Stimulated activated CD8-positive, alpha-beta memory T cell treated with anti-CD3 and anti-CD28 coated beads, Interleukin-7, amount 100 ng/mL, for 24 hours (primary cell): ENCODE data around the gene SOBP.
A peak's percentile ranks its signal among the peaks of the same experiment; 100 is the strongest.
"Not testable (repeated sequence)": the region's sequence is repeated elsewhere in the genome, so short reads cannot be mapped to it uniquely, and the experiment has no call there.

Source experiments
- DNase-seq: peaks from one replicate; pipeline ENCODE4 v3.0.0-alpha.2; 2020; ENCODE audit warnings: low read depth

Gene SOBP, protein sequence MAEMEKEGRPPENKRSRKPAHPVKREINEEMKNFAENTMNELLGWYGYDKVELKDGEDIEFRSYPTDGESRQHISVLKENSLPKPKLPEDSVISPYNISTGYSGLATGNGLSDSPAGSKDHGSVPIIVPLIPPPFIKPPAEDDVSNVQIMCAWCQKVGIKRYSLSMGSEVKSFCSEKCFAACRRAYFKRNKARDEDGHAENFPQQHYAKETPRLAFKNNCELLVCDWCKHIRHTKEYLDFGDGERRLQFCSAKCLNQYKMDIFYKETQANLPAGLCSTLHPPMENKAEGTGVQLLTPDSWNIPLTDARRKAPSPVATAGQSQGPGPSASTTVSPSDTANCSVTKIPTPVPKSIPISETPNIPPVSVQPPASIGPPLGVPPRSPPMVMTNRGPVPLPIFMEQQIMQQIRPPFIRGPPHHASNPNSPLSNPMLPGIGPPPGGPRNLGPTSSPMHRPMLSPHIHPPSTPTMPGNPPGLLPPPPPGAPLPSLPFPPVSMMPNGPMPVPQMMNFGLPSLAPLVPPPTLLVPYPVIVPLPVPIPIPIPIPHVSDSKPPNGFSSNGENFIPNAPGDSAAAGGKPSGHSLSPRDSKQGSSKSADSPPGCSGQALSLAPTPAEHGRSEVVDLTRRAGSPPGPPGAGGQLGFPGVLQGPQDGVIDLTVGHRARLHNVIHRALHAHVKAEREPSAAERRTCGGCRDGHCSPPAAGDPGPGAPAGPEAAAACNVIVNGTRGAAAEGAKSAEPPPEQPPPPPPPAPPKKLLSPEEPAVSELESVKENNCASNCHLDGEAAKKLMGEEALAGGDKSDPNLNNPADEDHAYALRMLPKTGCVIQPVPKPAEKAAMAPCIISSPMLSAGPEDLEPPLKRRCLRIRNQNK

DNA sequence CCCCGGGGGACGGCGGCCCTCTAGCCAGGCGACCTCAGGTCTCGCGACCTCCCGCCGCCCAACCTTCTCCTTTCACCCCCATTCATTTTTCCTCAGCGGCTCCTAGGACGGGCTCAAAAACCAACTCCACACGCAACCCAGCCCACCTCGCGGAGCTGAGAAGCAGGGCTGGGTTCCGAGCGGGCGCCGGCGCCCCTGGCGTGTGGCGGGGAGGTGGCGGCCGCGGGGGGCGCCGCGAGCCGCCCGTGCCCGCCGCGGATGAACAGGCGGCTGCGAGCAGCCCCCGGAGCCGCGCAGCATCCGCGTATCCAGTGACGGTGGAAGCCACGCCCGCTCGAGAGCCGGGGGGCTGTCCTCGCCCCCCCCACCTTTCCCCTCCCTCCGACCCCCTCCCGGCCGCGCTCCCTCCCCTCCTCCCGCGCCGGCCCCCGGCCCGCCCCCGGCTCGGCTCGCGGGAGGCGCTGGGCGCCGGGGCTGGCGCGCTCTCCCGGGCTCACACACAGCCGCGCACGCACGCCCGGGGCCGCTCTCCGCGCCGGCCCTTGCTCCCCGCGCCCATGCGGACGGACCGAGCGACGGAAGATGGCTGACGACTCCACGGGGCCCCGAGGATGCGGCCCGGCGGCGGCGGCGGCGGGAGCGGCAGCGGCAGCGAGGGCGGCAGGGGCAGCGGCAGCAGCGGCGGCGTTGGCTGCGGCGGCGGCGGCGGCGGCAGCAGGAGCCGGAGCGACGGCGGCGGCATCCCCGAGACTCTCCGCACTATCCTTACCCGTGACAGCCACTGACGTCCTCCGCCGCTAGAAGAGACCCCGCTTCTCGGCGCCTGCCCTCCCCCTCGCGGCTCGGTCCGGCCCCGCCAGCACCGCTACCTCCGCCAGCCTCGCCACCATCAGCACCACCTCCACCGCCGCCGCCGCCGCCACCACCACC is at the start of gene SOBP:
TSS of gene SOBP (plus strand) at position 482 of the 930 bp plus-strand sequence. CDS start 500 bp downstream, outside the sequence.
- DNase-seq, result no peak

DNA sequence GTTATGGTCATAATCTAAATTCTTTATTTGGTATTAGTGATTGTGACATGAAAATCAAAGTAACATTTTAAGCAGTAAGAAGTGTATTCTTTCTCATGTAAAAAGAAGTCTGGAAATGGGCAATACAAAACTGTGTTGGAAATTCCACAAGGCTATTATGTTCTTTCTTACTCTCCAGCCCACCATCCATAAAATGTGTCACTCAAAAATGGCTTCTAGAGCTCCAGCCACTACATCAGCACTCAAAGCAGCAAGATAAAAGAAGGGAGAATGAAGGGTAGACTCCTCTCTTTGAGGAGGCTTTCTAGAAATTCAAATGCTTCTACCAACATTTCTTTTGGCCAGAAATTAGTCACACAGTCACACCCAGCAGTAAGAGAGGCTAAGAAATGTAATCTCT is 49.0 kb upstream of the SOBP start:
- DNase-seq, result no peak

DNA sequence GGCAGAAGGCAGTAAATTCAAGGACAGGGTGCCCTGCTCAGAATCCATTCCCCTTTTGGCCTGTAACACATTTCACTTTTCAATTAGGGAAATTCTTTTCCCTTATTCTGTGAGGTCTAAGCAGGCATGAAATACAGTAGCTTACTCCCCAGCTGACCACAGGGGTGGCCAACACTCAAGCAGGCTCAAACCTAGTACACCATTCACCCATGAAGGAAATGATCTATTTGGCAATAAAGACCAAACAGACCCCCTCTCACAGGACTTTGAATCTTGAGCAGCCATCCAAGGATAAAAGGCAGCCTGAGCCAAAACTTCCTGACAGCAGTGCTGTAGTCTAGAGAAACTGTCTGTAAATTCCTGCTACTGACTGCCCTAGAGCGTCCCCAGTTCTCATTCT is 48.2 kb upstream of the SOBP start:
- no peak for DNase-seq

DNA sequence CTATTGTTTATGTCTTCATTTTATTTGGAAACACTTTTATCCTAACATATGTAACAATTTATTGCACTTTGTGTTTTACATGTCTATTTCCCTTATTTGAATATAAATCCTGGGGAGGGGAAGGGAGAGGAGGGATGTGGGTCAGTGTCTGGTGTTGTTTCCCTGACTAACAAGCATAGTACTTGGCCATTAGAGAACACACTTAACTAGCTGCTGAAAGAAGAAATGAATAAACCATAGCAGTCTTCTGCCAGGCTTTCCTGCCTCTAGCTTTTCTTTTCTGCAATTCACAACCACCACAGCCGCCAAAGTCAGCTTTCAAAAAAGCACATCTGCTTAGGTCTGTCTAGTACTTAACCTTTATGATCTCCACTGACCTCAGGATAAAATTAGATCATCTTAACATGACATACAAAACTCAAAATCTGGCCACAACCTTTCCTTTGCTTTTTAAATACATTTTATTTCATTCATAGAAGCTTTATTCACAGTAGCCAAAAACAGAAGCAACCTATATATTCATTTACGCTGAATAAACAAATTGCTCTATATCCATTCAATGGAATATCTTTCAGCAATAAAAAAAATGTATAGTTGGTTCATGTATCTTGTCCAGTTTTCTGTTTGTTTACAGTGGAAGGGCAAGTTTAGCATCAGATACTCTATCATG is 46.8 kb upstream of the SOBP start:
- DNase-seq, result no peak

DNA sequence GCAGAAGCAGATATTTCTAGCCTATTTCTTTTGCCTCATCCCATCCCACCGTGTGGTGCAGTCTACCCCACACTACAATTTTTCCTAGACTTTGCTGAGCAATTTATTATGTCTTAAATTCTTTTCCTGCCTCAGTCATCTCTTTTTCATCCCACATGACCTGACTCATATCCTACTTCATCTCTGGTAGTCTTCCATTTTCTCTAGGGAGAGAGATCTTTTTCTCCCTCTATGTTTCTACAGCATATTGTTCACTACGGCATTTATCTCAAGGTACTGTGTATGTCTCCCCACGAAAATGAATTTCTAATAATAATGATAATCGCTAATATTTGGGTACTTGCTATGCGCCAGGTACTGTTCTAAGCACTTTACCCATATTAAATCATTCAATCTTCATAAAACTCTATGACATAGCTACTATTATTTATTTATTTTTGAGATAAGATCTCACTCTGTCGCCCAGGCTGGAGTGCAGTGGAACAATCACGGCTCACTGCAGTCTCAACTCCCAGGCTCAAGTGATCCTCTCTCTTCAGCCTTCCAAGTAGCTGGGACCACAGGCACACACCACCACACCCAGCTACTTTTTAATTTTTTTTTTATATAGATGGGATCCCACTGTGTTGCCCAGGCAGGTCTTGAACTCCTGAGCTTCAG is 46.2 kb upstream of the SOBP start:
- DNase-seq, result no peak

DNA sequence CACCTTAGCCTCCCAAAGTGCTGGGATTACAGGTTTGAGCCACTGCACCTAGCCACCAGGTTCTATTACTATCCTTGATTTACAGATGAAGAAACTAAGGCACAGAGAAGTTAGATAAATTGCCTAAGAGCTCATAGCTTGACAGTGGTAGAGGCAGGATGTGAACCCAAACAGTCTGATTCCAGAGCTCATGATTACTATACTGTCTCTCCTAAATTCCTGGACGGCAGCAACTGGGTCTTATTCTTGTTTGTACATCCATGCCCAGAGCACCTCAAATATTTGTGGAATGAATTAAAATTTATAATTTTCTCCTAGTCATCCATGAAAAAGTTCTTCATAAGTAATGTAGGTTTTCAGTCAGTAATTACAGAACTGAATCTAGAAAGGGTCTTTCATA is 45.6 kb upstream of the SOBP start:
- DNase-seq, result no peak

DNA sequence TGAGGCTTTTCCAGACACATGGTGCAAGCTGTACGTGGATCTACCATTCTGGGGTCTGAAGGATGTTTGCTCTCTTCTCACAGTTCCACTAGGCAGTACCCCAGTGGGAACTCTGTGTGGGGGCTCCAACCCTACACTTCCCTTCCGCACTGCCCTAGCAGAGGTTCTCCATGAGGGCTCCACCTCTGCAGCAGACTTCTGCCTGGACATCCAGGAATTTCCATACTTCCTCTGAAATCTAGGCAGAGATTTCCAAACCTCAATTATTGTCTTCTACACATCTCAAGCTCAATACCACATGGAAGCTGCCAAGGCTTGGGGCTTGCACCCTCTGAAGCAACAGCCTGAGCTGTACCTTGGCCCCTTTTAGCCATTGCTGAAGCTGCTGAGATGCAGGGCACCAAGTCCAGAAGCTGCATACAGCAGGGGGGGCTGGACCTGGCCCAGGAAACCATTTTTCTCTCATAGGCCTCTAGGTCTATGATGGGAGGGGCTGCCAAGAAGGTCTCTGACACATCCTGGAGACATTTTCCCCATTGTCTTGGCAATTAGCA is 42.2 kb upstream of the SOBP start:
- no peak for DNase-seq

DNA sequence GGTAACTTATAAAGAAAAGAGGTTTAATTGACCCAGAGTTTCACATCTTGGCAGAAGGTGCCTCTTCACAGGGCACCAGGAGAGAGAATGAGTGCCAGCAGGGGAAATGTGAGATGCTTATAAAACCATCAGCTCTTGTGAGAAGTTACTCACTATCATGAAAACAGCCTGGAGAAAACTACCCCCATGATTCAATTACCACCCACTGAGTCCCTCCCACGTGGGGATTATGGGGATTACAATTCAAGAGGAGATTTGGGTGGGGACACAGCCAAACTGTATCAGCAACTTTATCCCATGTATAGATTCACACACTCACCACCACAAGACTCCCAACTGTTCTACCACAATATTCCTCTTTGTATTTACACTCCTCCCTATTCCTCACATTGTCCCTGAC is 41.1 kb upstream of the SOBP start:
- no peak for DNase-seq

DNA sequence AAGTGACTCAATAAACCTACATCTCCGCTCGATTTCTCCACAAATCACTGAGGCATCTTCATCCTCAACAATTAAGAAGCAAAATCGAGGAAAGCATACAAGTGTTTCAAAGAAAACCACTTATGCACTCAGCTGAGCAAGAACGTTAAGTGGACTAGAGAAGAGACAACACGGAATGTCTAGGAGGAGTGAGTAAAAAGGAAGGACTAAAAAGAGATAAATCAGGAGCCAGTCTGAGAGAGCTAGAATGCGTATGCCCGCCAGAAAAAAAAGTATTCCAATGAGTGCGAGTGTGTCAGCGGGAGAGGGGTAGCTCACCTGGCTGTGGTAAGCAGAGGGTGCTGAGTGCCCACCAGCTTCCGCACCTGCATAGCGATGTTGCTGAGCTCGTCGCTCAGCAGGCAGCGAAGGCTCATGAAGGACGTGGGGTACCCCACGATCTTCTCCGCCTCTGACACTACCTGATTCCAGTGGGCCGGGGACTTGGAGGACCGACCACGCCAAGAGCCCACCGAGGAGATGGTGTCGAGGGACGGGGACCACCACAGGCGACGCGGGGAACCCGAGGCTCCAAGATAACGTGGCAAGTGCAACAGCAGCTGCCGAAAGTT is 31.1 kb upstream of the SOBP start:
- peak; percentile 4 for DNase-seq

DNA sequence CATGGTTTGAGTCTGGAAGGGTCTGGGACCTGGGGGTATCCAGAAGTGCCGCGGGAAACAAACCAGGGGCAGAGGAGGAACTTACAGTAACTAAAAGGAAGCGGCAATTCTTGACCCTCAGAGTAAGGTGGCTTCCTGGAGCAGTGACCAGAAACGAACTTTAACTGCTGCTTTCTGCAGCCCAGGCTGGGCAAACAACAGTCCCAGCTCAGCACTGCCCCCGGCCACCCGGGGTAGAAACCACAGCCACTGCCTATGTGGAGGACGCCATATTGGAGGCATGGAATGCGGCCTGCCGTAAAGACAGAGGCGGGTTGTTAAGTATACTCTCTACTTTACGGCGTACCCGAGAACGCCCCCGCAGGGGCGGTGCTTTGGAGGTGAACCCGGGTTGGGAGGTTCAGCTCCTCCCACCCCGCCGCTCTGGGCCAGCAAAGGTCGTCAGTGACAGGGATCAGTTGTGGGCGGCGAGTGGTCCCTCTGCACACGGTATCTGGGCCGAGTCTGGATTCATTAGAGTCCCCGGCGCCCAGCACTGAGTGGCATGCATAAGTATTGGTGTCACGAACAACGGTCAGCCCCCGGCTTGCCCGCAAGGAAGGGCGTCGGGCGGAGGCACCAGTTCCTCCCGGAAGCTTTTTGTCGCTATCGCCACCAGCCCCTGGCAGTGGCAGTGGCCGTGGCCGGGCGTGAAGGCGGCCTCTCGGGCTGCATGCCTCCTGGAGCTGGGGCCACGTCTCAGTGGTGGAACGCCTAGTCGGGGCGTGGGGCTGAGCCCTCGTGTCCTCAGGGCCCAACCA is 30.4 kb upstream of the SOBP start, which contains the start of gene PDSS2:
TSS of gene PDSS2 (minus strand) at position 282 of the 800 bp plus-strand sequence. CDS start at position 3, 279 bp downstream.
- DNase-seq, result peak; percentile 97

DNA sequence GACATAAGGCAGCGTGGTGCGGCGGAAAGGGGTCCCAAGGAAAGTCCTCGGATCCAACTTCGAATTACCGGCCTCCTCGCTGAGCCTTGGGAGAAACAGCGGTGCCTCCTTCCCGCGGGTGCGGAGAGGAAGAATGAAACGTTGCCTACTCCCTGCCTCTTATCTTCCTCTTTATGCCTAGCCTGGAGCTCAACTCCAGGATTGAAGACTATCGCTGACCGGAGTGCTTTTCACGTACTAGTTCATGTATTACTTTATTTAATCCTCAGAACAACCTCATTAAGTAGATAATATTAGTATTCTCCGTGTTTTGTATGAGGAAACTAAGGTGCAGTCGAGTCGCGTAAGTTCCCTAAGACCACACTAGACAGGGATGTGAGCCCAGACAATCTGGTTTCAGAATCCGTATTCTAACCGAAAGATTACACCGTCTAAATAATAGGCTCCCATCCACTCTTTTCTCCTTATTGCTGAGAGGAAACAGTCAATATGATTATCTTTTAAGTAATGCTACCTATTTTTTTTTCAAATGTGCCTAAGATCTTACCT is 29.8 kb upstream of the SOBP start:
- DNase-seq, result no peak

DNA sequence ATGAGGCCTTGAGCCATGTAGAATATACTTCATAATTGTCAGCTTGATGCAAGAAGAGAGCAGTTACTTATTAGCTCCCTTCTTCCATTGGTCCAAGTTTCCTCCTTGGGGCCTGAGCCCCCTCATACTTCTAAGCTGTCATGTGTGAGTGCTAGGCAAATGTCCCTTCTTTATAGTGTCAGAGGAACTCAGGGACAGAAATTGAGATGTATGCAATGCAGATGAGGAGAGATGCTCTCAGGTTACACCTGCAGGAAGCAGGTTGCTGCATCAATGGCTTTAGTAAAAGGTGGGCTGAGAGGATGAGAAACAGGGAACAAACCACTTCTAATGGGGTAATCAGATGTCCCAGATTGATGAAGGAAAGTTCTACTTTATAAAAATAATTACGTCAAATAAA is 23.9 kb upstream of the SOBP start:
- DNase-seq, result no peak

DNA sequence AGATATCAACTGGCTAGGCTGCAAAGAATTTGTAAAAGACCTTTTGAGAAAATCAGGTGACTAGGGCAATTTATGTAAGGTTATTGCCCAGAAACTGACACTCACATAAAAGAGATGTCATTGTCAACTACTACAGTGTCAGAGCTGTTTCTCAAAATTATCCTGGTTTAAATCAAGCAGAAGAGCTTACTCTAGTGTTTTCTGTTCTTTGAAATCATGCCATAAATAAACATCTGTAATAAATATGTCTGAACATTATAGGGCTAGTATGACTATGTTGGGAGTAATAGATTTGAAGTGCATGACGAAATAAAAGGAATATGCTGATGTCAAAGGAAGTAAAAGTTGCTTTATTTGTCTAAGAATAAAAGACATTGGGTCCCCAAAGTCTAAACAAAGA is 19.6 kb upstream of the SOBP start:
- DNase-seq, result no peak

DNA sequence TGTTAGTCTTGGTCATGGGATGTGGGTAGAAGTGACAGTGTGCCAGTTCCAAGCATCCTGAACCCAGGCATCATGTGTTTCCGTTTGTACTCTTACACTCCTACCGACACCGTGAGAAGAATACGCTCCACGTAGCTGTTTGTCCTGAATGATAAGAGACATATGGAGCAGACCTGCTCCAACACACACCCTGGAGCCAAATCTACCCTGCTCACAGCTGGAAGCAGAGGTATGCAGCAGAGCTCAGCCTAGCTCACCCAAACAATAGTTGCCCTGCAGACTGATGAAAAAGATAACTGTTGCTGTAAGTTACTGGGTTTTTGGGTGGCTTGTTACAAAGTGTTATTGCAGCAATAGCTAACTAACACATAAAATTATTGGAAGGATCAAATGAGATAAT is 16.3 kb upstream of the SOBP start:
- no peak for DNase-seq

DNA sequence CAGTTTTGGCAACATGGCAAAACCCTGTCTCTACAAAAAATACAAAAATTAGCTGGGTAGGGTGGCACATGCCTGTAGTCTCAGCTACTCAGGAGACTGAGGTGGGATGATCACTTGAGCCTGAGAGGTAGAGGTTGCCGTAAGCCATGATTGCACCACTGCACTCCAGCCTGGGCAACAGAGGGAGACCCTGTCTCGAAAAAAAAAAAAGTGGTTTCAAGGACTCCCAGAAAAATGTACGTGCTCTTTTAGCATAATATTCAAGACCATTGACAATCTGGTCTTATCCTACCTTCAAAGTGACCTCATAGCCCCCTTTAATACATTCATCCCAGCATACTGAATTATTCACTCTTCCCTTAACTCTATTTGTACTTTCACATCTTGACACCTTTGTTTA is 14.6 kb upstream of the SOBP start:
- DNase-seq, result not testable (repeated sequence)

DNA sequence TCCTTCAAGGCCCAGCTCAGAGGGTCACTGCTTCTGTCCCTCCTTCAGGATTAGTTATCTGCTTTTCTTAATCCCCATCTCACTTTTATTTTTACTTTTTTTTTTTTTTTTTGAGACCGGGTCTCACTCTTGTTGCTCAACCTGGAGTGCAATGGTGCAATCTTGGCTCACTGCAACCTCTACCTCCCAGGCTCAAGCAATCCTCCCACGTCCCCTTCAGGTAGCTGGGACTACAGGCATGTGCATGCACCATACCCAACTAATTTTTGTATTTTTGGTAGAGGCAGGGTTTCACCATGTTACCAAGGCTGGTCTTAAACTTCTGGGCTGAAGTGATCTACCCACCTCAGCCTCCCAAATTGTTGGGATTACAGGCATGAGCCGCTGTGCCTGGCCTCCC is 14.1 kb upstream of the SOBP start:
- not testable (repeated sequence) for DNase-seq

DNA sequence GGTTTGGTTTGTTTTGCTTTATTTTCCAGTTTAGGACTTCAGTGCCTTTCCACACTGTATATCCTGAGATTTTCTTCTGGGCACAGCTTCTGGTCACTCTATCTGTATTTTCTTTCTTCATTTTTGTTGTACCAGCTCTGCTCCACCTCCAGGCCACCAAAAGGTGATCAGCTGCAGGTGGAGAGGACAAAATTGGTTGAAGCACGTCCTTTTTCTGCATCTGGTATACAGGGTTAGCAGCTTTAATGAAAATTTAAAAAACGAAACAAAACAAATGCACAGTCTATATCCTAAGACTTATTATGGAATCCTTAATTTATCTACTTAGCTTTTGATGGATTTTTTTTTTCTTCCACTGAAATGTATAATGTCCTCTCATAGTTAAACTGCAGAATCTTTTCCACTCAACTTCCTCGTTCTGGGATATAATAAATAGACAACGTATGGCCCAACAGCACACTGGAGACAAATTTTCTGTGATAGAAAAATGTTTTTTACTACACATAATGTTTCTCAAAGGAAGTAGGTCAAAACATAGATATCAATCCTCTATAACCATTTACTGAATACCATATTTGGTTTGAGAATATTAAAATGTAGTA is 10.7 kb upstream of the SOBP start:
- no peak for DNase-seq

DNA sequence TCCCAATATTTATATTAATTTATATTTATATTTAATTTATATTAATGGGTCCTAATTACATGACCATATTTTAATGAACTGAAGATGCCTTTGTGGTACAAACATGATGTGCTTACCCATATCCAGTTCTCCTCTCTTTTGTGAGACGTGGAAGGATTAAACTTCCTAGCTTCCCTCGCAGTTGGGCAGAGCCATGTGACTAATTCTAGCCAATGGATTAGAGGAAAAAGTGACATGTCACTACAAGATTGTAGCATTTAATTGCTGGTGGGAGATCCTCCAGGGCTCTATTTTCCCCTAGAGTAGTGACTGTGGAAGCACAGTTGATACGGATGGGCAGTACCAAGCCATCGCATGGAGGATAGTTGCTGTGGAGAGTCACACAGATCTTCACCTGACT is 4.8 kb upstream of the SOBP start:
- no peak for DNase-seq
